Thyroid gland (tissue), 4 donors: ENCODE data around the gene FGGY. TPM values are rescaled to one million over a fixed set of nuclear protein-coding genes. Genes with fewer than 3 reads are reported as not detected.
"Not testable (repeated sequence)": the region's sequence is repeated elsewhere in the genome, so short reads cannot be mapped to it uniquely, and the experiment has no call there.

Experiments used
- DNase-seq, 2 donors: peaks; one replicate each; pipeline ENCODE4 v3.0.0-alpha.2; 2019
- H3K27ac ChIP-seq, 3 donors: fragments of 200-600 bp; sonication (generic); 1 replicate in 2 of 3; 2 replicates in 1 of 3; pipeline ENCODE4 v1.5.1; 2016 to 2019; ENCODE audit warnings: mild to moderate bottlenecking in 1 of 3, moderate library complexity in 1 of 3
- H3K27me3 ChIP-seq: fragments of 200-600 bp; sonication (generic); one replicate; pipeline ENCODE4 v1.5.1; 2019
- H3K36me3 ChIP-seq, 2 donors: fragments of 200-600 bp; sonication (generic); one replicate each; pipeline ENCODE4 v1.5.1; 2016 to 2019
- H3K4me1 ChIP-seq, 2 donors: fragments of 200-600 bp; sonication (generic); one replicate each; pipeline ENCODE4 v1.5.1; 2017 to 2019
- H3K4me3 ChIP-seq, 3 donors: fragments of 200-600 bp; sonication (generic); replicated peaks in 1 of 3; 1 replicate in 2 of 3; 2 replicates in 1 of 3; pipeline ENCODE4 v1.5.1; 2016; ENCODE audit warnings: mild to moderate bottlenecking in 1 of 3
- H3K9me3 ChIP-seq: fragments of 200-600 bp; sonication (generic); one replicate; pipeline ENCODE4 v1.5.1; 2017
- CTCF ChIP-seq, 6 experiments: fragments of 200-600 bp in 3 of 6; fragments of 450-650 bp in 3 of 6; sonication (generic) in 3 of 6; IDR thresholded peaks; one replicate each; pipeline ENCODE4 v1.5.1; 2016 to 2019; ENCODE audit warnings: antibody characterized with exemption in 6 of 6, mild to moderate bottlenecking in 2 of 6, inconsistent platforms in 1 of 6, moderate library complexity in 1 of 6
- POLR2A ChIP-seq, 2 donors: fragments of 450-650 bp; IDR thresholded peaks; one replicate each; pipeline ENCODE4 v1.6.1; 2017; ENCODE audit warnings: antibody characterized with exemption in 2 of 2, mild to moderate bottlenecking in 2 of 2, moderate library complexity in 1 of 2
- WGBS, 2 donors: methylation state at CpG; one replicate each; pipeline ENCODE4 v1.1.5; 2017; 5-methylcytosine and 5-hydroxymethylcytosine counted together
- intact Hi-C: fragments of 100-400 bp; cut with DNase I; formaldehyde crosslinking; loops from one replicate; pipeline ENCODE4 v1.15.1; 2023
- total RNA-seq, 4 donors: library from RNA; depleted of rRNA; stranded (reverse); fragments of >200 nt; gene quantifications; one replicate each; pipeline ENCODE4 v1.2.3, GENCODE V29; 2016

The FGGY gene
- total RNA-seq, 4 donors from 2014 or later: 24.6 to 46.1 (median 36.4) TPM

GRCh38 chr1:59605184-59605583 lies 308.3 kb downstream of the FGGY start:
- Histone ChIP-seq H3K4me1 (peaks cover 20 to 28% of the 10 kb centered on the region in 2 donors), H3K36me3 (no peaks in the 10 kb centered on the region), H3K27ac (peak overlapping the region; percentile 65 to 73 (median 71)), H3K9me3 (no peaks in the 10 kb centered on the region), H3K27me3 (no peaks in the 10 kb centered on the region), H3K4me3 (no peak overlapping the region)
- intact Hi-C loops: no loop called here
- 51 to 54% methylated on average over 3 of the region's 3 CpGs for WGBS, 2 donors
- peak in 1 of 2 donors; percentile 15 for DNase-seq
- TF ChIP-seq CTCF (IDR thresholded peaks at IDR 0.05) (no peak), POLR2A (IDR thresholded peaks at IDR 0.05) (no peak)

GRCh38 chr1:59605761-59606160 lies 308.9 kb downstream of the FGGY start:
- Histone ChIP-seq H3K27me3 (no peaks in the 10 kb centered on the region), H3K27ac (peak overlapping the region in 2 of 3 donors; percentile 65 to 71), H3K9me3 (no peaks in the 10 kb centered on the region), H3K4me3 (no peak overlapping the region), H3K4me1 (peaks cover 20 to 28% of the 10 kb centered on the region in 2 donors), H3K36me3 (no peaks in the 10 kb centered on the region)
- DNase-seq: no peak
- no peak for TF ChIP-seq CTCF (IDR thresholded peaks at IDR 0.05)
- TF ChIP-seq POLR2A (IDR thresholded peaks at IDR 0.05): no peak
- WGBS, 2 donors: 0 to 41% methylated on average over 1 of the region's 1 CpG
- intact Hi-C loops: no loop called here

GRCh38 chr1:59609245-59609644 lies 312.4 kb downstream of the FGGY start:
- no peaks in the 10 kb centered on the region for H3K27me3 ChIP-seq
- no peaks in the 10 kb centered on the region for H3K36me3 ChIP-seq
- intact Hi-C loops: no loop called here
- H3K4me1 ChIP-seq: peaks cover 16 to 22% of the 10 kb centered on the region in 2 donors
- TF ChIP-seq CTCF (IDR thresholded peaks at IDR 0.05): no peak
- no peak for TF ChIP-seq POLR2A (IDR thresholded peaks at IDR 0.05)
- H3K4me3 ChIP-seq: no peak overlapping the region
- 95 to 98% methylated on average over 1 of the region's 1 CpG for WGBS, 2 donors
- H3K27ac ChIP-seq: no peak overlapping the region
- no peaks in the 10 kb centered on the region for H3K9me3 ChIP-seq
- DNase-seq: no peak

- DNase-seq, H3K4me3 ChIP-seq, H3K36me3 ChIP-seq, intact Hi-C loops, H3K9me3 ChIP-seq, H3K27me3 ChIP-seq, H3K27ac ChIP-seq: not testable (repeated sequence)
- 95 to 100% methylated on average over 5 to 13 of the region's 13 CpGs for WGBS, 2 donors
- peaks cover 4 to 11% of the 10 kb centered on the region in 2 donors for H3K4me1 ChIP-seq
Measured at GRCh38 chr1:59610499-59610898, 313.6 kb downstream of the FGGY start.

GRCh38 chr1:59617434-59617833 lies 320.5 kb downstream of the FGGY start:
- no peak overlapping the region for H3K4me3 ChIP-seq
- DNase-seq: no peak
- H3K4me1 ChIP-seq: no peaks in the 10 kb centered on the region
- H3K9me3 ChIP-seq: no peaks in the 10 kb centered on the region
- WGBS, 2 donors: 82 to 85% methylated on average over 3 of the region's 3 CpGs
- H3K27me3 ChIP-seq: no peaks in the 10 kb centered on the region
- no peak overlapping the region for H3K27ac ChIP-seq
- no peaks in the 10 kb centered on the region for H3K36me3 ChIP-seq
- TF ChIP-seq POLR2A (IDR thresholded peaks at IDR 0.05): no peak
- TF ChIP-seq CTCF (IDR thresholded peaks at IDR 0.05): no peak
- intact Hi-C loops: no loop called here

GRCh38 chr1:59619557-59619956 lies 322.7 kb downstream of the FGGY start:
- Histone ChIP-seq H3K36me3 (no peaks in the 10 kb centered on the region), H3K4me1 (no peaks in the 10 kb centered on the region), H3K27me3 (no peaks in the 10 kb centered on the region), H3K27ac (no peak overlapping the region), H3K4me3 (no peak overlapping the region), H3K9me3 (no peaks in the 10 kb centered on the region)
- no peak for DNase-seq
- intact Hi-C loops: no loop called here
- TF ChIP-seq CTCF (IDR thresholded peaks at IDR 0.05) (no peak), POLR2A (IDR thresholded peaks at IDR 0.05) (no peak)
- 93 to 99% methylated on average over 2 of the region's 2 CpGs for whole genome bisulfite sequencing, 2 donors
